H1 (cell line): ENCODE results near the gene OR52E5.

Source experiments
- CHD2 ChIP-seq: IDR thresholded peaks from 2 replicates; pipeline ENCODE4 v1.6.1; 2012; ENCODE audit warnings: low read length, improper control_type of control experiment
- EP300 ChIP-seq, 2 experiments: IDR thresholded peaks; 1 replicate in 1 of 2; 2 replicates in 1 of 2; pipeline ENCODE4 v1.6.1; 2011 to 2012; ENCODE audit warnings: low read depth in 2 of 2, low read length in 2 of 2, mild to moderate bottlenecking in 2 of 2, borderline replicate concordance in 1 of 2, inconsistent platforms in 1 of 2, moderate library complexity in 1 of 2
- EZH2 ChIP-seq: fragments of 200-600 bp; sonication (generic); IDR thresholded peaks from 2 replicates; pipeline ENCODE4 v1.7.1; 2012; ENCODE audit warnings: low read depth, mild to moderate bottlenecking, moderate library complexity, low read length, inconsistent platforms; ENCODE audit not compliant: severe bottlenecking
- JUND ChIP-seq: IDR thresholded peaks from 2 replicates; pipeline ENCODE4 v1.6.1; 2011; ENCODE audit warnings: mild to moderate bottlenecking, improper control_type of control experiment, low read length
- PHF8 ChIP-seq: fragments of 200-600 bp; sonication (generic); conservative IDR thresholded peaks from 2 replicates; pipeline ENCODE4 v1.7.1; 2012; ENCODE audit warnings: low read depth, mild to moderate bottlenecking, inconsistent platforms, low read length, moderate library complexity
- POLR2A ChIP-seq, 2 experiments: IDR thresholded peaks; 1 replicate in 1 of 2; 2 replicates in 1 of 2; pipeline ENCODE4 v1.6.1; 2011; ENCODE audit warnings: low read depth in 2 of 2, low read length in 2 of 2, mild to moderate bottlenecking in 2 of 2; ENCODE audit errors: control extremely low read depth in 1 of 2
- SP2 ChIP-seq: IDR thresholded peaks from 2 replicates; pipeline ENCODE4 v1.6.1; 2012; ENCODE audit warnings: mild to moderate bottlenecking, low read length, inconsistent platforms
- SP4 ChIP-seq: IDR thresholded peaks from 2 replicates; pipeline ENCODE4 v1.6.1; 2012; ENCODE audit warnings: low read length, inconsistent platforms
- TAF1 ChIP-seq: IDR thresholded peaks from 2 replicates; pipeline ENCODE4 v1.6.1; 2011; ENCODE audit warnings: mild to moderate bottlenecking, low read depth, low read length
- TF ChIP-seq, protein P1 (sequence below), 3 experiments: IDR thresholded peaks; 1 replicate in 2 of 3; 2 replicates in 1 of 3; pipeline versions ENCODE4 v1.5.1 to v1.6.1; 2011; ENCODE audit warnings: low read length in 3 of 3, mild to moderate bottlenecking in 3 of 3, inconsistent platforms in 2 of 3, low read depth in 1 of 3, moderate library complexity in 1 of 3; ENCODE audit not compliant: insufficient read depth in 1 of 3; ENCODE audit errors: control extremely low read depth in 1 of 3
- TF ChIP-seq, protein P2 (sequence below): IDR thresholded peaks from 2 replicates; pipeline ENCODE4 v1.6.1; 2012; ENCODE audit warnings: inconsistent platforms

DNA sequence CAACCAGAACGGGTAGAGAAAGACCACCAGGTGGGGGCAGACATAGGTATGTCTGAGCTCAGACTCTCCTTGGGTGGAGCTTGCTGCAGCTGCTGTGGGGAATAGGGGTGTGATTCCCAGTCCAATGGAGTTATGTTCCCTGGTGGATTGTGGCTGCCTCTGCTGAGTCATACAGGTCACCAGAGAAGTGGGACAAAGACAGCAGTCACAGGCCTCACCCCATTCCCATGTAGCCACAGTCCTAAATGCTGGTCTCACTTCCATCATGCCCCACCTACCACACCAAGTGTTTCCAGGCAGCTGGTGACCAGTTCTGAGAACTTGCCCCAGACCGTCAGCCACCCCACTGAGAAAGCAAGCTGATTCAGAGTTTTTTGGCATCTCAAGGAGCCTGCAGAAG is 17.5 kb downstream of the OR52E5 start:
- TF ChIP-seq PHF8 (no peak), EZH2 (no peak), JUND (no peak), EP300 (IDR thresholded peaks at IDR 0.05; ENCODE audit: borderline replicate concordance in 1 of 2, low read depth in 2 of 2, low read length in 2 of 2) (no peak), SP4 (no peak), TAF1 (no peak), CHD2 (no peak), POLR2A (IDR thresholded peaks at IDR 0.05; ENCODE audit: control extremely low read depth in 1 of 2, low read depth in 2 of 2, low read length in 2 of 2) (no peak), SP2 (no peak)
- TF ChIP-seq, protein P1, sequence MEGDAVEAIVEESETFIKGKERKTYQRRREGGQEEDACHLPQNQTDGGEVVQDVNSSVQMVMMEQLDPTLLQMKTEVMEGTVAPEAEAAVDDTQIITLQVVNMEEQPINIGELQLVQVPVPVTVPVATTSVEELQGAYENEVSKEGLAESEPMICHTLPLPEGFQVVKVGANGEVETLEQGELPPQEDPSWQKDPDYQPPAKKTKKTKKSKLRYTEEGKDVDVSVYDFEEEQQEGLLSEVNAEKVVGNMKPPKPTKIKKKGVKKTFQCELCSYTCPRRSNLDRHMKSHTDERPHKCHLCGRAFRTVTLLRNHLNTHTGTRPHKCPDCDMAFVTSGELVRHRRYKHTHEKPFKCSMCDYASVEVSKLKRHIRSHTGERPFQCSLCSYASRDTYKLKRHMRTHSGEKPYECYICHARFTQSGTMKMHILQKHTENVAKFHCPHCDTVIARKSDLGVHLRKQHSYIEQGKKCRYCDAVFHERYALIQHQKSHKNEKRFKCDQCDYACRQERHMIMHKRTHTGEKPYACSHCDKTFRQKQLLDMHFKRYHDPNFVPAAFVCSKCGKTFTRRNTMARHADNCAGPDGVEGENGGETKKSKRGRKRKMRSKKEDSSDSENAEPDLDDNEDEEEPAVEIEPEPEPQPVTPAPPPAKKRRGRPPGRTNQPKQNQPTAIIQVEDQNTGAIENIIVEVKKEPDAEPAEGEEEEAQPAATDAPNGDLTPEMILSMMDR (IDR thresholded peaks at IDR 0.05; ENCODE audit: control extremely low read depth in 1 of 3, insufficient read depth in 1 of 3, low read depth in 1 of 3, low read length in 3 of 3), result no peak
- TF ChIP-seq, protein P2, sequence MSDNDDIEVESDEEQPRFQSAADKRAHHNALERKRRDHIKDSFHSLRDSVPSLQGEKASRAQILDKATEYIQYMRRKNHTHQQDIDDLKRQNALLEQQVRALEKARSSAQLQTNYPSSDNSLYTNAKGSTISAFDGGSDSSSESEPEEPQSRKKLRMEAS, result no peak
